GM18870 (cell line): ENCODE results near the gene OLFM2.
"Not testable (repeated sequence)": the region's sequence is repeated elsewhere in the genome, so short reads cannot be mapped to it uniquely, and the experiment has no call there.

Source experiments
- ATAC-seq: cut with Tn5 transposase; IDR thresholded peaks from one replicate; pipeline ENCODE4 v1.9.1; 2021; ENCODE audit warnings: moderate library complexity; ENCODE audit not compliant: unreplicated experiment

The OLFM2 gene

DNA sequence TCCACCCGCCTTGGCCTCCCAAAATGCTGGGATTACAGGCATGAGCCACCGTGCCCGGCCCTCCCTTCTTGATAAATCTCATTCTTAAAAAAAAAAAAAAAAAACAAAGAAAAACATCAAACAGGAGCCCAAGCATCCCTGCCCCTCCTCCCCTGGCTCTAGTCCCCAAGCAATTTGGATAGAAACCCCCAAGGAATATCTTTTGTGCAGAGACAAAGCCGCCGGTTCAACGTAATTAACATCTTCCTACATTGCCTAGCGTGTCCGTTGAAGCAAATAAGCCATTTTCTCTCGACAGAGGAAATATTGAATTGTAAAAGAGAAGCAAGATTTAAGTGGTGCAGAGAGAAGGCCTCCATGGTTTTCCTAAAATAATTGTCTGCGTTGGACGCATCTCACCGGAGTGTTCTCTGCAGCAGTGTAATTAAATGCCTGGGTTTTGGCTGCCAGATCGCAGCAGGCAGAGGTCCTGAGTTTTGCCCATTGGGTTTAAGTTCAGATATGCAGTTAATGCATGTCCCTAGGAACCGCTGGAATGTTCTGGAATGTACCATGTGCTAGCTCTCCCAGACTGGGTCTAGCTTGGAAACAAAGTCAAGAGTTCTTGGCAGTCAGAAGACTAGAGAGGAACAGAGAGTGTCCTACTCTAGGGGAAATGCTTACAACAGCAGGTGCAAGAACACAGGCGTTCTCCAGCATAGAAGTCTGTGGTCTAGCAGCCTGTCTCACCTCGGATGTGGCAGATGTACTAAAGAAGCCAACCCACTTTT lies 70.4 kb downstream of the OLFM2 start:
- no peak for ATAC-seq

DNA sequence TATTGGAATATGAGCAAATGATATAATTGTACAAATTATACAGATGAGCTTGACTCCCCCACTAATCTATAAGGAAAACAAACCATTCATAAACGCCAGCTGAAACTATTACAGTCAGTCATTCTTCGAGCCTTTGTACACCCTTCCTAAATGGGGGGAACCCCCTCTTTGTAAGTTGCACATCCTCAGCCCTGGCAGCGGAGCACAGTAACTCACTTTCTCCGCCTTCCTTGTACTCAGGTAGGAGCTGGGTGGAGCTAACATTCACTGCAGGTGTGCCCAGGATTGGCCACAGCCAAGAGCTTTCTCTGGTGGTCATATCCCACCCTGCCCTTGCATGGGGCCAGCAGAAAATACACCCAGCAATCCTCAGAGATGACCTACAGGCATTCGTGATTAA lies 72.6 kb downstream of the OLFM2 start:
- no peak for ATAC-seq

- ATAC-seq, result no peak
These were observed 73.4 kb downstream of the OLFM2 start for GRCh38 chr19:9862938-9863337.

- no peak for ATAC-seq
These were observed 74.8 kb downstream of the OLFM2 start for GRCh38 chr19:9861503-9861902.

GRCh38 chr19:9860407-9860806 lies 75.9 kb downstream of the OLFM2 start:
- ATAC-seq, result no peak

GRCh38 chr19:9858766-9859165 lies 77.5 kb downstream of the OLFM2 start:
- no peak for ATAC-seq

GRCh38 chr19:9857920-9858746 lies 78.2 kb downstream of the OLFM2 start:
- no peak for ATAC-seq

DNA sequence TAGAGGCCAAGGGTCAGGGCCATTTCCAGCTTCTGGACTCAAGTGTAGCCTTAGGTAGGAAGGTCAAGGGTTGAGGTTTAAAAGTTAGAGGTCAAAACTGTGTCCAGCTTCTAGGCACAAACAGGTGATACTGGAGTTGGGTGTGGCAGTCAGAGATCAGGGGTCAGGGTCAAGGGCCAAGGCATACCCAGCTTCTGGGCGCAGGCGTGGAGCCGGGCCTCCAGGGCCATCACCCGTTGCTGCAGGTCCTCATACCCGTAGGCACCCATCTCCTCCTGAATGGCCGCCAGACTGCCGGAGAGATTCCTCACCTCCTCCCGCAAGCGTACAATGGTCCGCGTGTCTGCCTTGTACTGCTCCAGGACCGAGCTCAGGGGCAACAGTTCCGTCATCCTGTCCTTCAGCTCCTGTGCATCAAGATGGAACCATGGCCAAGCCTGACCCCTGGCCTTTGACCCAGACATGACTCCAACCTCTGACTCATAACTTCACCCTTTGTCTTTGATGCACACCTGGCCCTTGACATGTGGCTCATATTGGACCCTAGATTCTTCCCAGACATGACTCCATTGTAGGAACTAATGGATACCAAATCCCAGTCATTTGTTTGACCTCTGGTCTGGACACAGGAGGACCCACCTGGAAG lies 79.1 kb downstream of the OLFM2 start:
- no peak for ATAC-seq

GRCh38 chr19:9856609-9857008 lies 79.7 kb downstream of the OLFM2 start:
- no peak for ATAC-seq

GRCh38 chr19:9854282-9854846 lies 82.0 kb downstream of the OLFM2 start:
- no peak for ATAC-seq

DNA sequence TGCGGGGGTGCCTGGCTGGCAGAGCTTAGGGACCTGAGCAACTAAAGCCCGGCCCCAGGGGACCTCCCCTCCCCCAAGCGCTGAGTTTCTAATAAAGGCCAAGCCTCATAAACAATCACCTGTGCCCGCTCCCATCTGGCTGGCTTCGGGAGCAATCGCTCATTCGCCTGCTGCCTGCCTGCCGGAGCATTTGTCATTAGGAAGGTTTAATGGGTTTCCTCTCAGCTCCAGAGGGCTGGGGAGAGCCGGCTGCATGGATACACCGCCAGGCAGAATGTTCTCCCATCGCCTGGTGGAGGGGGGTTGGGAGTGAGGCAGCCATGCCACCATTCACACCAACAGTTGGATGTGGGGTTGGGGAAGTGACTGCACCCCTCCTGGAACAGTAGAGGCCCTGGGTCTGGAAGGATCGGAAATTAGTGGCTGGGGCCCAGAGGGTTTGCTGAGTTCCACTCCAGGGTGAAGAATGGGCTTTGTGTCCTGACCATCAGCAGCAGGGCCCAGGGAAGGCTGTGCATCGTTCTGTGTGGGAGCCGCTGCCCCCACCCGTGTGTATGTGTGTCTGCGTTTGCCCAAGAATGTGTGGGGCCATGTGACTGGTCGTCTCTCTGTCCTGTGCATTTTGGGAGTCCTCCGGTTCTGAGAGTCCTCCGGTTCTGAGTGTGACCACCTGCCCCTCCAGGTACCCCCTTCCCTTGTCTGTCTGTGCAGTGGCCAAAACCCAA lies 85.9 kb downstream of the OLFM2 start:
- ATAC-seq, result no peak

GRCh38 chr19:9849791-9850190 lies 86.5 kb downstream of the OLFM2 start:
- no peak for ATAC-seq

DNA sequence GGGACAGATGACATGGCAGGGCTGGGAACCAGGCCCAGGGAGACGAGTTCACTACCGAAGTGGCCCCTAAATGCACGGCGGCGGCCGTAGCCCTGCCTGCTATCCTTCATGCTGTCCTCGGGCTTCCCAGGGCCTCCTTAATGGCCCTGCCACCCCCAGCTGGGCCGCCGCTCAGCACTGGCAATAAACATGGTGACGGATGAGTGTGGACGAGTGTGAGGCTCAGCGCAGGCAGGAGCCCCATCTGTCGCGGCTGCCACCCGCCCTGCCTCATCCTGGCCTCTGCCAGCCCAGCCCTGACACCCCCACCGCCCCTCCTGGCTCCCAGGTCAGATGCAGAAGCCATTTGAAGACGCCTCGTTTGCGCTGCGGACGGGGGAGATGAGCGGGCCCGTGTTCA lies 87.6 kb downstream of the OLFM2 start:
- ATAC-seq, result no peak

- ATAC-seq, result no peak
These were observed 88.3 kb downstream of the OLFM2 start for GRCh38 chr19:9848060-9848459.

- no peak for ATAC-seq
These were observed 89.1 kb downstream of the OLFM2 start for GRCh38 chr19:9847087-9847671.

- ATAC-seq, result not testable (repeated sequence)
These were observed 92.6 kb downstream of the OLFM2 start for GRCh38 chr19:9843626-9844273.

DNA sequence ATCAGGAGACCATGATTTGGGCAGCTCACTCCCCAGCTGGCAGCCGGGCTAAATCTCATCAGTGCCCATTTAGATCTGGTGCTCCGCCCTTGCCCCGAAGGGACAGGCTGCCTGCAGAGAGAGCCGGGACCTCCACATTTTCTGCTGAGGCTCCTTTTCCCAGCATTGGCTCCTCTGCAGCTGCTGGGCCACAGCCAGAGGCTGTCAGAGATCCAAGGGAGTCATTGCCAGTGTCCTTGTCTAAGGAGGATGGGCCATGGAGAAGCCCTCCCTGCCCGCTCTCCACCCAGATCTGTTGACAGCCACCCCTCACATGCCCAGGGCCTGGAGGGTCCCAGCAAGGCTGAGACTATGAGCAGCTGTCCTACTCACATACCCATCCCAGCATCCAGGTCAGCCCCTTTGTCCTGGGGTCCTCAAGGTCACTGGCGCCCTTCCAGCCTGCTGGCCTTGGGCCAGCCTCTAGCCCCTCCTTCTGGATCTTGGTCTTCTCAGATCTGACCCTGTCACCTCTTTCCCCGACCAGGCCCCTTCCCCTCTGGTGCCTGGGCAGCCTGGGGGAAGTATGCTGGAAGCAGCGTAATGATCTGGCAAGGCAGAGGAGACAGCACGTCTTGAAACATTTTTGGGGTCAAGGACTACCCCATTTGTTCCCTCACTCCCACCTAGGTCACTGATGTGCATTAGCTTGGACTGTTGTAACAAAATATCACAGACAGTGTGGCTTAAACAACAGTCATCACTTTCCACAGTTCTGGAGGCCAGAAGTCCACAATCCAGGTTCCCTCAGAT lies 93.3 kb downstream of the OLFM2 start:
- no peak for ATAC-seq

- ATAC-seq, result no peak
These were observed 96.9 kb downstream of the OLFM2 start for GRCh38 chr19:9839415-9839814.

DNA sequence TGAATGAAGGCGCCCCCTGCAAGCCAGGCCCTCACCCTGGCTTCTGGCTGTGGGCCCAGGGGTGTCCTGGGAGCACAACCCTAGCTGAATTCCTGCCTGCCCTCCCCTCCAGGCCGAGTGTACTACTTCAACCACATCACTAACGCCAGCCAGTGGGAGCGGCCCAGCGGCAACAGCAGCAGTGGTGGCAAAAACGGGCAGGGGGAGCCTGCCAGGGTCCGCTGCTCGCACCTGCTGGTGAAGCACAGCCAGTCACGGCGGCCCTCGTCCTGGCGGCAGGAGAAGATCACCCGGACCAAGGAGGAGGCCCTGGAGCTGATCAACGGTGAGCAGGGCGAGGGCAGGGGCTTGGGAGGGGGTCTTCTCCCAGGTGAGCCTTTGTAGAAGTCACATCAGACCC lies 98.0 kb downstream of the OLFM2 start:
- ATAC-seq, result no peak
